GM11168 (cell line): Measurements from ENCODE around the gene PTPN21.

Experiments used
- in situ Hi-C: fragments of 300-500 bp; cut with MboI; formaldehyde crosslinking; loops from one replicate; pipeline ENCODE4 v1.12.0; 2022; ENCODE audit warnings: low sequenced_read_pairs; ENCODE audit not compliant: unreplicated experiment

The PTPN21 gene

GRCh38 chr14:88554457-88555286 lies at the start of gene PTPN21:
Gene PTPN21 (minus strand): TSS chr14:88555007. CDS start chr14:88550417, 4,590 bp downstream.
- in situ Hi-C loops: no loop called here

DNA sequence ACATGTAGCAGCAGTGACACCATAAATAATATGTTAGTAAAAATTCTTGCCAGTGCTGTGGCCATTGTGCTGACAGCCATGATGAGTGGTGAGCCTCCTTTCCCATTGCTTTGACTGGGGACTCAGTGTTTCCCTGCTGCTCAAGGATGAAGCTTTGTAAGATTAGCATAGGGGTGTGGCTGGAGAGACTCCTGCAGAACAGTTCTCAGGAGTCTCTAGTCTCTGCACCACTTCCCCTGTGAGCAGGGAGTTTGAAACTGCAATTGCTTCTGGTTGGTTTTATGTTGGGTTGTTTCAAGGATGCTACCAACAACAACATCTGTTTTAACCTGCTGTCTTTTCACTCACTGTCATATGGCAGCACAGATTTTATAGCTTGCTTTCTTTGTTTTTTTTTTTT lies 49.4 kb upstream of the PTPN21 start:
- in situ Hi-C loops: no loop called here

DNA sequence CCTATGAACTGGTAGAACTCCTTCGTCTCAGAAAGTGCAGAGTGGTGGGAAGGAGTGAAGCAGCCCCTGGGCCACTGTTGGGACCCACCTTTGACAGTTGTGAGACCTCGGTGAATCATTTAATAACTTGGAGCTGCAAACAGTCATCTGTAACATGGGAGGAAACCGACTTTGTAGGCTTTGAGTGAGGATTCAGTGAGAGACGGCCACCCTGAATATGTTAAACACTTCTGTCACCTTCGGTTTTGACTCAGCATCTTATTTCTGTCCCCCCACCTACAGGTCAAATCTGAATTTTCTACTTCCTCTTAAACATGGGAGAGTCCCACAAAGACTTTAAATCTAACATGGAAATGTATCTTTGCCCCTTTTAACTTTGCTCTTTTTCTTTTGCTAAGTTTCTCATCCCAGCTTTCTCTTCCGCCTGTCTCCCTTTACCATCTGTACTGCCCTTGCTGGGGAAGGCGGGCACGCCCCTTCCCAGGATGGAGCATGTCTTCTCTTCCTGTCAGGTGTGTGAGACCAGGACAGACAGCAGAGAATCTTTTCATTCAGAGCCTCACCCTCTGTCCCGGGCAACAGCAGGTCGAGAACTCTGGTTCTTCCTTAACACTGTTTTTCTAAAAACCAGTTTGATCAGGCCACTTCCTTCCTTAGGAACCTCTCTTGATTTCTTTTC lies 45.1 kb upstream of the PTPN21 start:
- in situ Hi-C loops: no loop called here

DNA sequence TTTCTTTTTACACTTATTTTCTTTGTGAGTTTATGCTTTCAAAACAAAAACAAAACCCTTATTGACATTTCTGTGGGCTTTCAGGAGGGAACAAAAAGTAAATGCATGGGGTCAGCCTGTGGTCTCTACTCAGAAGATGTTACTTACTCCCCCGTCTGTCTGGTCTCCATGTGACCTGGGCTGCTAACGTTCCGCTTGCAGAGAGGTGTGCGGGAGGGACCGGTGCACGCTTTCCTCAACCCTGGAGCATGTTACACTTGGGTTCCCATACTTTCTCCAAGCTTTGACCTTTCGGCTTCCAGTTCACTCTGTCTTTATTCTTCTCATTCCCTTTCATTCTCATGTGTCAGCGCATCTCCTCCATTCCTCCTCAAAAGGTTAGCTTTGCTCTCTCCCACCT lies 44.5 kb upstream of the PTPN21 start:
- in situ Hi-C loops: no loop called here

DNA sequence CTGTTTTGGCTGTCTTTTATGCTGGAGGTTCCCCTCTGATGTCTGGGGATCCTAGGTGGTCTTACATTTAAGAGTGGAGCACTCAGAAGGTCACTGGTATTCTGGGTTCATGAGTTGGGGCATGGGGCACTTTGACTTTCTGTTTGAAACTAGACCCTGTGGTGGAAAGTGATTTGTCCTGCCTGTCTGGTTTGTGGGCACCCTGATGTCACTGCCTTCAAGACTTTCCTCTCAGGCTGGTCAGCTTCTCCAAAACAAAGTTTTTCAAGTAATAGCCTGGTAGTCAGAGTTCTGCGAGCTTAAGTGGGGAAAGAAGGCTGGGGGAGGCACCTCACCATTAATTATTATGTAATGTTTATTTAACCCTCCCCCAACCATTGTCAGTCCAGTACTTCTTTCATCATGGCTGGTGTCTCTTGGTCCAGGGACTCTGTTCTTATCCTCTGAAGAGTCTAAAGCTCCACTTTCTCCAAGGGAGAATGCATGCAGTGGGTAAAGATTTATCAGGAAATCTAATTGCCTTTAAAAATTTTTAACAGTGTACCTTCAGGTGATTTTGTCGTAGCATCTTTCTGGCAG lies 43.4 kb upstream of the PTPN21 start:
- in situ Hi-C loops: no loop called here

DNA sequence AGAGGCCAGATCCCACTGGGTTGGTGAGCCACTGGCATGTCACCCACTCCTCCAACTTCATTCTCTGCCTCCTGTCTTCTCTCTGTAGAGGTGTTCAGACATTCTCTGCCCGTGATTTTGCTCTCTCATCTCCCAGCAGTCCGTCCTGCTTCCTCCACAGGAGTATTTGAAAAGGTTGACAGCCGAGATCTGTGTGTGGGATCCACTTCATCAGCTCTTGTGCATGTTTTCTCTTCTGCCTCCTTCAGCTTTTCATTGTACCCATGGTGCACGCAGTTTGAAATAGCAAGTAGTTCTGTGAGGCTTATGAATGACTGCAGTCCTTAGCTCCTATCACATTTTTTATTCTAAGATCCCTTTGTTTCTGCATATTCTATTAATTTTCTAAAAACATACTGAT lies 42.8 kb upstream of the PTPN21 start:
- in situ Hi-C loops: no loop called here

DNA sequence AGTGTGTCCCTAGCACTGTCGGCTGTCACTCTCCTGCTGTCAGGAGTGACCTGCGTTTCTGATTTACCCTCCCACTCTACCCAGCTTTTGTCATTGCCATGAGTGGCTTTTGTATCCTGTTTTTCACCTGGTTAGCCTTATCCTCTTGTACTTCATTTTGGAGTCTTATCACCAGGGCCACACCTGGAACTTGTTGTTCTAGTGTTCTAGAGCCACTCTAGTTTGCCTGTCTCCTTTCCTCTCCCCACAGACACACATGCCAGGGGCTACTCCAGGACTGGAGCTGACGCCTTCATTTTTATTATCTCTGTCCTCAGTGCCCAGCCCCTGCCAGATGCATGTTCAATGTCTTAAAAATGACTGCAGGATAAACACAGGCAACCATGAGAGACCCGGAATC lies 42.2 kb upstream of the PTPN21 start:
- in situ Hi-C loops: no loop called here

- in situ Hi-C loops: no loop called here
These were observed 37.2 kb upstream of the PTPN21 start for GRCh38 chr14:88592031-88592430.

- in situ Hi-C loops: no loop called here
These were observed 35.4 kb upstream of the PTPN21 start for GRCh38 chr14:88590173-88590572.

DNA sequence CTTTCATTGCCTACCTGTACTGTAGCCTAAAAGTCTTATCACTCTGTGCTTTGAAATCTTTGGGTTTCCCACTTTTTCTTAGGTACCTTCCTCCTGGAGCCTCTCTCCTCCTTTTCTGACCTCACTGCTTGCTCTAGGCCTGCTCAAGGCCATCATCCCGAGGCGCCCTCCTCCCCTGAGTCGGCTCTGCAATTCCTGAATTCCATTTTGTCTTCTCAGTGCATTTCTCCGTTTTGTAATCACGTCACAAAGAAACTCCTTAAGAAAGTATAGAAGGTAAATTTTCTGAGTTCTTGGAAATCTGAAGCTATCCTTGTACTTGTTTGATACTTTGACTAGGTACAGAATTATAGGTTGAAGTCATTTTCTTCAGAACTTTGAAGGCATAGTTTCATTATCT lies 33.3 kb upstream of the PTPN21 start:
- in situ Hi-C loops: no loop called here

- in situ Hi-C loops: no loop called here
These were observed 29.6 kb upstream of the PTPN21 start for GRCh38 chr14:88584451-88584850.

- in situ Hi-C loops: no loop called here
These were observed 21.4 kb upstream of the PTPN21 start for GRCh38 chr14:88576222-88576621.

GRCh38 chr14:88572117-88572516 lies 17.3 kb upstream of the PTPN21 start:
- in situ Hi-C loops: no loop called here

- in situ Hi-C loops: no loop called here
These were observed 13.4 kb upstream of the PTPN21 start for GRCh38 chr14:88568196-88568595.

GRCh38 chr14:88565427-88565826 lies 10.6 kb upstream of the PTPN21 start:
- in situ Hi-C loops: no loop called here

DNA sequence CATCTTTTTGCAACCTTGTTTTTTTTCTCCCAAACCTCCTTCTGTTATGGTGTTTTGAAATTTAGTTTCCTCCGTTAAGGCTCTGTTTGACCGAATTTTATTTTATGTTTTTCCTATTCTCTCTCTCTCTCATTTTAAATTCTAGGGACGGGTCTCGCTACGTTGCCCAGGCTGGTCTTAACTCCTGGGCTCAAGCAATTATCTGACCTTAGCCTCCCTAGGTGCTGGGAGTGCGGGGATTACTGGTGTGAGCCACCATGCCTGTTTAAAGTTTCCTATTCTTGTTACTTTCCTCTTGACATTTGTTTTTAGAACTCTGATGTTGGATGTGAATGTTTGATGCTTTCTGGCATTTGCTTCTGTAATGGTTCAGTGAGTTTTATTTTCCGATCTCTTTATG lies 9.0 kb upstream of the PTPN21 start:
- in situ Hi-C loops: no loop called here

- in situ Hi-C loops: no loop called here
These were observed 8.3 kb upstream of the PTPN21 start, which contains the start of gene ZC3H14 for GRCh38 chr14:88562831-88563686. Gene ZC3H14 (plus strand): TSS chr14:88563037. CDS start chr14:88563134, 97 bp downstream.

DNA sequence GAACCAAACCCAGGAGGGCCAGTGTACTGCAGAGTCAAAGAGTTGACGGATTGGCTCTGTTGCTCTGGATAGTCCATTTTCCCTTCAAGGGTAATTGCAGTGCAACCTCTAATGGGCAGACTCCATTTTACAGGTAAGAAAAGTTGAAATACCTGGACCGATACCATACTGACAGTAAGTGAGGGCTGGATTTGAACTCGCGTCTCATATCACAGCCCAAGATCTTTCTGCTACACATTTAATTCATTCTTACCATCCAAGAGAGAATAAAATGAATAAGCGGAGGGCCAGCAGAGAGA lies 7.7 kb upstream of the PTPN21 start:
- in situ Hi-C loops: no loop called here

GRCh38 chr14:88559852-88560251 lies 5.0 kb upstream of the PTPN21 start:
- in situ Hi-C loops: no loop called here

DNA sequence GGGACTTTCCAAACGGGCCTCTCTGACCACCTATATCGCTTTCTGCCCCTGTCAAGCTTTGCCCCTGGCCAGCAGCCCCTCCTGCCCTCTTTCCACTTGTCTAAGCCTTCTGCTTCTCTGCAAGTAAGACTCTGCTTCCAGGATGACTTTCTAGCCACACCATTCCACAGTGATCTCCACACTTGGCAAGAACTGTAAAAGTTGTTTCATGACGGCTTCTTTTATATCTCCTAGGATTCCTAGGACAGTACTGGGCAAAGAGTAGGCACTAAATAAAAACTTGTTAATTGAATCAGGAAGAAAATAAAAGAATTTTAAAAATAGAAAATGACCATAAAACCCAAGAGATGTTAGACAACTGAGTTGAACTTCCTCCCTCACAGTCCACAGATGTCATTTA lies 1.8 kb upstream of the PTPN21 start:
- in situ Hi-C loops: no loop called here
